Right lobe of liver (tissue), 6 donors: ENCODE data around the gene NBL1. TPM values are rescaled to one million over a fixed set of nuclear protein-coding genes. Genes with fewer than 3 reads are reported as not detected.
A peak's percentile ranks its signal among the peaks of the same experiment; 100 is the strongest.

Experiments used
- ATAC-seq, 4 donors: fragments of 200-7000 bp; cut with Tn5 transposase; one replicate each; pipeline ENCODE4 v1.9.1; 2020; ENCODE audit warnings: mild to moderate bottlenecking in 4 of 4, moderate library complexity in 4 of 4
- DNase-seq, 3 donors: peaks; one replicate each; pipeline ENCODE4 v3.0.0-alpha.2; 2020
- H3K27ac ChIP-seq, 3 donors: fragments of 200-600 bp; one replicate each; pipeline ENCODE4 v1.8.0; 2022
- H3K27me3 ChIP-seq, 2 donors: fragments of 200-600 bp; one replicate each; pipeline ENCODE4 v1.8.0; 2022
- H3K36me3 ChIP-seq, 4 donors: fragments of 200-600 bp; sonication (generic) in 1 of 4; one replicate each; pipeline versions ENCODE4 v1.5.1 to v1.8.0; 2017 to 2022; ENCODE audit warnings: control low read depth in 1 of 4
- H3K4me1 ChIP-seq, 4 donors: fragments of 200-600 bp; sonication (generic) in 1 of 4; one replicate each; pipeline versions ENCODE4 v1.5.1 to v1.8.0; 2017 to 2022; ENCODE audit warnings: control low read depth in 1 of 4
- H3K4me3 ChIP-seq, 3 donors: fragments of 200-600 bp; one replicate each; pipeline ENCODE4 v1.8.0; 2022
- H3K9me3 ChIP-seq, 4 donors: fragments of 200-600 bp; sonication (generic) in 1 of 4; one replicate each; pipeline versions ENCODE4 v1.5.1 to v1.8.0; 2017 to 2022; ENCODE audit warnings: control low read depth in 1 of 4
- POLR2A ChIP-seq: fragments of 450-650 bp; IDR thresholded peaks from one replicate; pipeline ENCODE4 v1.6.1; 2017; ENCODE audit warnings: antibody characterized with exemption, mild to moderate bottlenecking
- WGBS: methylation state at CpG from one replicate; pipeline ENCODE4 v1.1.6; 2018; ENCODE audit warnings: low coverage, low lambda C conversion rate; ENCODE audit not compliant: insufficient coverage; ENCODE audit errors: missing lambda C conversion rate; 5-methylcytosine and 5-hydroxymethylcytosine counted together
- intact Hi-C, 2 donors: fragments of 100-400 bp; cut with DNase I; formaldehyde crosslinking; loops; one replicate each; pipeline versions ENCODE4 v1.11.2 to v1.14.1; 2022
- total RNA-seq, 6 experiments: library from RNA; depleted of rRNA in 2 of 6; stranded (reverse); fragments of >200 nt in 2 of 6; fragmentation: NEBNext Ultra II Directional in 3 of 6; extraction: Animal tissue kit (Norgen Biotek cat#: 25700) in 3 of 6; gene quantifications; one replicate each; pipeline versions ENCODE4 v1.1.0 to v1.2.4, GENCODE V29; 2016 to 2023
- TF ChIP-seq, protein P1 (sequence below), 4 donors: fragments of 200-600 bp in 3 of 4; fragments of 450-650 bp in 1 of 4; IDR thresholded peaks; one replicate each; pipeline versions ENCODE4 v1.5.1 to v1.8.0; 2016 to 2022; ENCODE audit warnings: antibody characterized with exemption in 4 of 4, mild to moderate bottlenecking in 2 of 4
- donor health status: DM: no; HTN: yes; CAD: no.
- donor health status: DM: no; HTN: no; CAD: no.
- donor health status: DM: no; HTN: no; CAD: no.
- donor health status: DM: no; HTN: yes; CAD: no.
- donor health status: DM: no; HTN: yes; CAD: no.

The NBL1 gene
- total RNA-seq, 6 experiments from 2014 or later = 2.2 to 5.7 (median 3.4) TPM

DNA sequence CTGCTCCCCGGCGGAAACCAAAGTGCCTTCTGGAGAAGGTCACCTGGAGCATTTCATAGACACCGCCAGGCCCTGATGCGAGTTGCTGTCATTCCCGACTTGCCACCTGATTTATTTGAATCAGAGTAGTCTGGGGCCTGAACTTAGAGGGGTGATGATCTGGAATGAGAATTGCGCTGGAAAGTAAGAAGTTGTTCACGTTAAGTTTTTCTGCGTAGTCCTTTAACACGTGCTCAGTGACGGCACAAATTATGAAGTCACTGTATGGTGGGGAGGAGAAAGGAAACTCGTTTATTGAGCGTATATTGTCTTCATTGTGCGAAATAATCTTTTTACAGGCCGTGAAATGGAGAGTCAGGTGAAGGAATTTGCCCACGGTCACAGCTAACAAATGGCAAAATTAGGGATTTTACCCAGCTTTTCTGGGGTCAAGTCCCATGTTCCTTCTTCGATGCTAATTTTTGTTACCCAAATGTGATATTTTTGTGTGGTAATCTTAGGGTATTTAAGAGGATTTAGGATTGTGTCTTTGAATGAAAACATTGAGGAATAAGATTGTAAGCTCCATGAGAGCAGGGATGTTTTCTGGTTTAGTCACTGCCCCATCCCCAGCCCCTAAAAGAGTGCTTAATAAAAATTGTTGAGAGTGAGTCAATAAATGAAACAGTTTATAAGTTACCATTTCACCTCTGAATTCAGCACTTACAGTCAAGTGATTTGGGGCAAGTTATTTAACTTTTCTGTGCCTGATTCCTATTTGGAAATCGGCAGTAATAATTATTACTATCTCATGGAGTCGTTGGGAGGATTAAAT is 46.4 kb upstream of the NBL1 start:
- WGBS = 17% methylated on average over 18 of the region's 18 CpGs
- Histone ChIP-seq H3K27ac (peak overlapping the region; percentile 66 to 88 (median 80)), H3K4me3 (peak overlapping the region; percentile 79 to 92 (median 92)), H3K9me3 (no peaks in the 10 kb centered on the region), H3K4me1 (peaks cover 0 to 15% (median 4%) of the 10 kb centered on the region in 4 donors), H3K36me3 (no peaks in the 10 kb centered on the region), H3K27me3 (no peaks in the 10 kb centered on the region)
- ATAC-seq = peak in 1 of 4 donors; percentile 6
- TF ChIP-seq, protein P1, sequence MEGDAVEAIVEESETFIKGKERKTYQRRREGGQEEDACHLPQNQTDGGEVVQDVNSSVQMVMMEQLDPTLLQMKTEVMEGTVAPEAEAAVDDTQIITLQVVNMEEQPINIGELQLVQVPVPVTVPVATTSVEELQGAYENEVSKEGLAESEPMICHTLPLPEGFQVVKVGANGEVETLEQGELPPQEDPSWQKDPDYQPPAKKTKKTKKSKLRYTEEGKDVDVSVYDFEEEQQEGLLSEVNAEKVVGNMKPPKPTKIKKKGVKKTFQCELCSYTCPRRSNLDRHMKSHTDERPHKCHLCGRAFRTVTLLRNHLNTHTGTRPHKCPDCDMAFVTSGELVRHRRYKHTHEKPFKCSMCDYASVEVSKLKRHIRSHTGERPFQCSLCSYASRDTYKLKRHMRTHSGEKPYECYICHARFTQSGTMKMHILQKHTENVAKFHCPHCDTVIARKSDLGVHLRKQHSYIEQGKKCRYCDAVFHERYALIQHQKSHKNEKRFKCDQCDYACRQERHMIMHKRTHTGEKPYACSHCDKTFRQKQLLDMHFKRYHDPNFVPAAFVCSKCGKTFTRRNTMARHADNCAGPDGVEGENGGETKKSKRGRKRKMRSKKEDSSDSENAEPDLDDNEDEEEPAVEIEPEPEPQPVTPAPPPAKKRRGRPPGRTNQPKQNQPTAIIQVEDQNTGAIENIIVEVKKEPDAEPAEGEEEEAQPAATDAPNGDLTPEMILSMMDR (IDR thresholded peaks at IDR 0.05) = no peak
- no peak for TF ChIP-seq POLR2A
- DNase-seq = no peak
- intact Hi-C loops = loop anchor here in 1 of 2 donors (5.0 kb wide), 1 partner anchor 110 kb away; the partner anchor contains the start of gene CAPZB

DNA sequence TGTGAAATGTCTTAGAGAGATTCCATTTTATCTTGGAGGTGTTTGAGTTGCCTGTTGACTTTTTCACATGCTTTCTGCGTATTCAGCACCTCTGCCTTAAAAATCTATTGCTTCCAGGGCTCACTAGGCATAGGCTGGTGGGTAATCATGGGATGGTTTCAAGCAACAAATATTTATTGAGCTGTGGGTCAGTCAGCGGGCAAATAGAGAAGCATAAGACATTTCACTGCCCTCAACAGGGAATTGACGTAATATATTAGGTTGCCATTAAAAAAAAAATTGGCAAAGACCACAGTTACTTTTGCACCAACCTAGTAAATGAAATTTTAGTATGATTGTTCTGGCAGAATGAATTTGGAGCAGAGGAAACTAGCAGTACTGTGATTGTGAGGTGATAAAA is 44.3 kb upstream of the NBL1 start:
- Histone ChIP-seq H3K27ac (no peak overlapping the region), H3K36me3 (no peaks in the 10 kb centered on the region), H3K4me3 (no peak overlapping the region), H3K4me1 (peaks cover 0 to 15% (median 4%) of the 10 kb centered on the region in 4 donors), H3K27me3 (no peaks in the 10 kb centered on the region), H3K9me3 (no peaks in the 10 kb centered on the region)
- ATAC-seq = no peak
- TF ChIP-seq, protein P1 (IDR thresholded peaks at IDR 0.05) = no peak
- no peak for DNase-seq
- intact Hi-C loops = loop anchor here in 1 of 2 donors (5.0 kb wide), 1 partner anchor 113 kb away; the partner anchor contains the start of gene CAPZB
- WGBS = 60% methylated on average over 3 of the region's 3 CpGs

DNA sequence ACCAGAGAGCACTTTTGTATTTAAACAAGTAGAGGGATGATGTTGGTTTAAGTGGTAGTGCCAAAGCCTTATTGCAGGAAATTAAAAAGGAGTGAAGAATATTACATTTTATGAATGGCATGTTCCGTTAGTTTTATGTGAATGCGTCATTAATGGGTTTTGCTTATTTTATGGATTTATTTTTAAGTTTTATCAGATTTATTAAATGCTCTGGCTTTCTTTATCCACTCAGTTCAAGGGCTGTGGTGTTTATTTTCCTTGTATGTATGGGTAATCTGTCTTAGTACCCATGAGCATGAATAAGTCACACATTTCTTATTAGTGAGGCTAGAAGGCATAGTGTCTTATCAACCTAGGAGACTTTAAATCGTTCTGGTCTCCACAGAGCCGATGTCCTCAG is 41.6 kb upstream of the NBL1 start:
- Histone ChIP-seq H3K9me3 (no peaks in the 10 kb centered on the region), H3K27ac (no peak overlapping the region), H3K36me3 (no peaks in the 10 kb centered on the region), H3K4me3 (no peak overlapping the region), H3K4me1 (peaks cover 0 to 28% (median 8%) of the 10 kb centered on the region in 4 donors), H3K27me3 (no peaks in the 10 kb centered on the region)
- intact Hi-C loops = no loop called here
- no peak for DNase-seq
- WGBS = 93% methylated on average over 3 of the region's 4 CpGs
- no peak for ATAC-seq
- no peak for TF ChIP-seq POLR2A
- TF ChIP-seq, protein P1 (IDR thresholded peaks at IDR 0.05) = no peak

DNA sequence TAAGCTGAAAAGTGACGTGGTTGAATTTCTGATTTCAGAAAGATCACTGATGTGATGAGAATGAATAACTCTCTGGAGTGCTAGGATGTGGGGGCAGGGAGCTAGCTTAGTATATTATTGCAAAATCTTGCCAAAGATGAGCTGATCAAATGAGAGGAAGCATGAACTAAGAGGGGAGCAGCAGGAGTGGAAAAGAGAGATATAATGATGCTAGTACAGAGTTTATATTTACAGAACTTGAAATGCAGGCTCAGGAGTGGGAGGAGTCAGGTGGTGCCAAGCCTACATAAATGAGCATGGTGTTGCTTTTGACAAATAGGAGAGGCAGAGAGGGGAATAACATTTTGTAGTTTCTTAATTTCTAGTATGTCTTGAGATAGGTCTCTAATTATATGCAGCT is 38.1 kb upstream of the NBL1 start:
- no peaks in the 10 kb centered on the region for H3K9me3 ChIP-seq
- DNase-seq (no peak), ATAC-seq (no peak)
- no peak overlapping the region for H3K4me3 ChIP-seq
- H3K27ac ChIP-seq = no peak overlapping the region
- WGBS = 57% methylated on average over 1 of the region's 1 CpG
- H3K36me3 ChIP-seq = no peaks in the 10 kb centered on the region
- H3K27me3 ChIP-seq = no peaks in the 10 kb centered on the region
- peaks cover 0 to 21% (median 7%) of the 10 kb centered on the region in 4 donors for H3K4me1 ChIP-seq
- intact Hi-C loops = no loop called here
- TF ChIP-seq, protein P1 (IDR thresholded peaks at IDR 0.05) = no peak
- no peak for TF ChIP-seq POLR2A
